Hematopoietic multipotent progenitor cell treated with erythropoietin and hydrocortisone succinate and interleukin-3 and kit ligand, for 8 days (in vitro differentiated cells): ENCODE measurements around the gene ATN1.

Experiments used
- DNase-seq: peaks from one replicate; pipeline ENCODE4 v3.0.0-alpha.2; 2015

ATN1 gene

DNA sequence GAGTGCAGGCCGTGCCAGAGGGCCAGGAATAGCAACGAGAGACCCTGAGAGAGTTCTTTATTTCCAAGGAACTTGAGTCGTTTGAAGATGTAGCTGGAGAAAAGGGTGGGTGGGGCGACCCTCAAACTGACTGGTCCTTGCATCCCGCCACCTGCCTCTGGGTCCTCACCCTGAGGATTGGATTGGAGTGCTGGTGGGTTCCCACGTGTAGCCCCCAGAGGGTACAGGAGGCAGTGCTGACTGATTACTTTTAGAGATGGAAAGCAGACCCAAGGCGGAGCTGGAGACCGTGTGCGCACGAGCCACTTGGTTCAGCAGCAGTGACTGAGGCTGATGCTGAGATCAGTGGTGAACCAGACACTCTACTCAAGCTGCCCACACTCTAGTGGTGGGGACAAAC lies 49.9 kb downstream of the ATN1 start:
- DNase-seq, result no peak

GRCh38 chr12:6978188-6978587 lies 50.4 kb downstream of the ATN1 start:
- no peak for DNase-seq

GRCh38 chr12:6978611-6979011 lies 50.9 kb downstream of the ATN1 start:
- DNase-seq, result no peak

GRCh38 chr12:6979021-6979420 lies 51.3 kb downstream of the ATN1 start:
- no peak for DNase-seq

GRCh38 chr12:6979453-6979852 lies 51.7 kb downstream of the ATN1 start:
- no peak for DNase-seq

- no peak for DNase-seq
Measured at GRCh38 chr12:6980075-6980474, 52.3 kb downstream of the ATN1 start.

- no peak for DNase-seq
Measured at GRCh38 chr12:6980740-6981139, 53.0 kb downstream of the ATN1 start.

GRCh38 chr12:6981152-6982052 lies 53.6 kb downstream of the ATN1 start:
- no peak for DNase-seq

DNA sequence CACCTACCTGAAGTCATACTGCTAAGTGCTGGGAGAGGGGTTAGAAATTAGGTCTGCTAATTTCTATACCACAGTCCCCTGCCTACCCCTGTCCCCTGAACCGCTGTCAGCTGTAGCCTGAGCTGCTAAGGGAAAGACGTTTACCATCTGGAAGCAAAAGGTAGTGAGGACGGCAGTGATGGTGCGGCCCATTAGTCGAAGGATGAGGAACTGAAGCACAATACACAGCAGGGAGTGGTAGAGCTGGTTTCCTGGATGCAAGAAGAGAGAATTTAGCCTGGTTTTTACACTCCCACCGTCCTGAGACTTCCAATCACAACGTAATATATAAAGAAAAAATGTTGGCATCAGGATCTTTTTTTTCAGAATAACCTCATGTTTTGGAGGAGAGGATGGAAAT lies 54.8 kb downstream of the ATN1 start:
- DNase-seq, result no peak

DNA sequence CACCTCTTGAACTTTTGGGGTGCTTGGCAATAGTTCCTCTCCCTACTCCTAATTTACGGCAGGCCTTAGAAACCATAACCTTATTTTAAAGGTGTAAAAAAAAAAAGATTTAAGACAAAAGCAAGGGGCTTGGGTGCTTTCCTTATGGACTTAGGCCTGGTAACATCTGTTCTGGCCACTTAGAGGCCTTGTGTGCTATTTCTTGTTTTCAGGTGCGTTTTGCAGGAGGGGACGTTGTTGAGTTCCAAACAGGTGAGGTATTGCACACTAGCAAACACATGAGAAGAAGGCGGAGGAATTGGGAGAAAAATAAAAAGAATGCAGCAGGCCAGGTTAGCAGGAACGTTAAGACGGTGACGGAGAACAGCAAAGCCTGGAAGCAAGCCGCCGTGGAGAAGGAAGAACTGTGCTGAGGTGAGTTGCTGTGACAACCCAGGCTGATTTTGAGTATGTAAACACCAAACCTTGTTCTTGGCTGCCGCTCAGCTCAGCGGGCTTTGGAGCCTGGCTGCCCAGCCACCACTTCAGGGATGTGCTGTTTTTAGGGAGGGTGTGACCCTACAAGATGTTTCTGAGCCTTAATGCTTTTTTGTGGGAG lies 60.3 kb downstream of the ATN1 start:
- DNase-seq, result no peak
